ENCODE results near the gene KIAA1217.

The KIAA1217 gene, protein sequence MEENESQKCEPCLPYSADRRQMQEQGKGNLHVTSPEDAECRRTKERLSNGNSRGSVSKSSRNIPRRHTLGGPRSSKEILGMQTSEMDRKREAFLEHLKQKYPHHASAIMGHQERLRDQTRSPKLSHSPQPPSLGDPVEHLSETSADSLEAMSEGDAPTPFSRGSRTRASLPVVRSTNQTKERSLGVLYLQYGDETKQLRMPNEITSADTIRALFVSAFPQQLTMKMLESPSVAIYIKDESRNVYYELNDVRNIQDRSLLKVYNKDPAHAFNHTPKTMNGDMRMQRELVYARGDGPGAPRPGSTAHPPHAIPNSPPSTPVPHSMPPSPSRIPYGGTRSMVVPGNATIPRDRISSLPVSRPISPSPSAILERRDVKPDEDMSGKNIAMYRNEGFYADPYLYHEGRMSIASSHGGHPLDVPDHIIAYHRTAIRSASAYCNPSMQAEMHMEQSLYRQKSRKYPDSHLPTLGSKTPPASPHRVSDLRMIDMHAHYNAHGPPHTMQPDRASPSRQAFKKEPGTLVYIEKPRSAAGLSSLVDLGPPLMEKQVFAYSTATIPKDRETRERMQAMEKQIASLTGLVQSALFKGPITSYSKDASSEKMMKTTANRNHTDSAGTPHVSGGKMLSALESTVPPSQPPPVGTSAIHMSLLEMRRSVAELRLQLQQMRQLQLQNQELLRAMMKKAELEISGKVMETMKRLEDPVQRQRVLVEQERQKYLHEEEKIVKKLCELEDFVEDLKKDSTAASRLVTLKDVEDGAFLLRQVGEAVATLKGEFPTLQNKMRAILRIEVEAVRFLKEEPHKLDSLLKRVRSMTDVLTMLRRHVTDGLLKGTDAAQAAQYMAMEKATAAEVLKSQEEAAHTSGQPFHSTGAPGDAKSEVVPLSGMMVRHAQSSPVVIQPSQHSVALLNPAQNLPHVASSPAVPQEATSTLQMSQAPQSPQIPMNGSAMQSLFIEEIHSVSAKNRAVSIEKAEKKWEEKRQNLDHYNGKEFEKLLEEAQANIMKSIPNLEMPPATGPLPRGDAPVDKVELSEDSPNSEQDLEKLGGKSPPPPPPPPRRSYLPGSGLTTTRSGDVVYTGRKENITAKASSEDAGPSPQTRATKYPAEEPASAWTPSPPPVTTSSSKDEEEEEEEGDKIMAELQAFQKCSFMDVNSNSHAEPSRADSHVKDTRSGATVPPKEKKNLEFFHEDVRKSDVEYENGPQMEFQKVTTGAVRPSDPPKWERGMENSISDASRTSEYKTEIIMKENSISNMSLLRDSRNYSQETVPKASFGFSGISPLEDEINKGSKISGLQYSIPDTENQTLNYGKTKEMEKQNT (N-terminal part only)

DNA sequence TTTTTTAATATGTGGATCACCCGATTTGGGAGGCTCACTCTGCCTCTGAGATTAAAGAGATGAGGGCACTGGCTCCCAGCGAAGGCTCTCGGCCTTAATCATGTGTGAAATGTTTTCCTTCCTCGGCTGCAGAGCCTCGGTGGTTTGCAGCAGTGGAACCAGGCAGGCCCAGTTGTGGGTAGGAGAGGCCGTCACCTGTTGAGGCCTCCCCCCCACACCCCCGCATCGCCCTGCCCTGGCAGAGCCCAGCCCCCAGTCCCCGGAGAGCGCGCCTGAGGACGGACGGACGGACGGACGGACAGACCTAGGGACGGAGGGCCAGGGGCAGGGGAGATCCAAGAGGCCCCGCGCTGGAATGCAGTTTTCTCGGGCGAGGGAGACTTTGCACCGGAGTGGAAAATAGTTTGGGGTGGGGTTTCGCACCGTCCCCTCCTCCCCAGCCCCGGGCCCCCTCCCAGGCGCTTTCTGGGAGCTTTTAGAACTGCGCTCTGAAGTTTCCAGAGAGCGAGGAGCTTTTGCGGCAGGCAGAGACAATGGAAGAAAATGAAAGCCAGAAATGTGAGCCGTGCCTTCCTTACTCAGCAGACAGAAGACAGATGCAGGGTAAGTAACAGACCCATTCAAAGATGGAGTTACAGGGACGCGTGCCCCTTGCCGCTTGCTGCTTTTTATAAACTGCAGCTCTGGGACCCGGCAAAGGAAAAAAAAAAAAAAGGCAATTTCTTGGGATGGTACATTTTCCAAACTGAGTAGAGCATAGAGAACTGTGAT is at the start of gene KIAA1217:
Gene KIAA1217, plus strand, starts transcription at position 478 of the 771 bp plus-strand sequence. Its CDS starts 56 bp downstream, at position 534.
- no peak for DNase-seq

DNA sequence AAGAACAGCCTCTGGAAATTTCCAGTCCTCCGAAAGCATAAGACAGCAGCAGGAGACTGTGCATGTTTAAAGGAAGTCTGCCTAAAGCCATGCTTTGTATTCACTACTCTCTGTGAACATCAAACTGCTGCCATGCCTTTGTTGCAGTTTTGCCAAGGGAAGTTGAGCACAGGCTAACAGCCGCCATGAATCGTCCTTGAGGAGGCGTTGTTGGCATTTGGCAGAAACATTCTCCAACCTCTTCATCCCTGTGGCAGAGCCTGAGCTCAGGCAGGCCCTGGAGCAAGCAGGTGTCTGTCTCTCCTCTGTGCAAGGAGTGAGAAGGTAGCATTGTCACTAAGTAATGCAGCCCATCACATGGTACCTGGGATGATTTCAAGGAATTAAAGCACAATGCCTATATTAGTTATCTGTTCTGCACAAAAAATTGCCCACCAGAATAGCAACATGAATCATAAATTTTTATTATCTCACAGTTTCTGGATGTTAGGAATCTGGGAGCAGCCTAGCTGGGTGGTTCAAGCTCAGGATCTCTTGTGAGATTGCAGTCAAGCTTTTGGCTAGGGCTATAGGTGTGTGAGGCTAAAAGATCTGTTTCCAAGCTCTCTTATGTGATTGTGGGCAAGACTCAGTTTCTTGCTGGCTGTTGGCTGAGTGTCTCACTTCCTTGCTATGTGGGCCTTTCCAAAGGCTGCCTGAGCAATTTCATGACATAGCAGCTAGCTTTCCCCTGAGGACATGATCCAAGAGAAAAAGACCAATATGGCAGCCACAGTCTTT is 46.5 kb upstream of the KIAA1217 start:
- no peak for DNase-seq

DNA sequence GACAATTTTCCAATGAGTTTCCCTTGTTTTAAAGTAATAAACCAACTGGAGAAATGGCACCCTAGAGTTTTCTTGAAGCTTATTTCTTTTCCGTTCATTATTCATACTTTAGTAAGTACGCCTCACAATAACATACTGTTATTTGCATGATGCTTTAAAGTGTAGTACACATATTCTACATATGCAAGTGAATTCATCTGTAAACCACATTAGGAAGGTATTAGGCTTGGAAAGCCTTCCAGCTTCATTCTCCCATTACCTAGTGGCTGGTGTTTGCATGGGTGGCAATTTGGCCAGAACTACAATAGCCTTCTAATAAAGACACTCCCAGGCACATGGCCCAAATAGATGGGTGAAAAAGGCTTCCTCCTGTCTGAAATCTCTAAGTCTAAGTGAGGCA is 45.5 kb upstream of the KIAA1217 start:
- no peak for DNase-seq

DNA sequence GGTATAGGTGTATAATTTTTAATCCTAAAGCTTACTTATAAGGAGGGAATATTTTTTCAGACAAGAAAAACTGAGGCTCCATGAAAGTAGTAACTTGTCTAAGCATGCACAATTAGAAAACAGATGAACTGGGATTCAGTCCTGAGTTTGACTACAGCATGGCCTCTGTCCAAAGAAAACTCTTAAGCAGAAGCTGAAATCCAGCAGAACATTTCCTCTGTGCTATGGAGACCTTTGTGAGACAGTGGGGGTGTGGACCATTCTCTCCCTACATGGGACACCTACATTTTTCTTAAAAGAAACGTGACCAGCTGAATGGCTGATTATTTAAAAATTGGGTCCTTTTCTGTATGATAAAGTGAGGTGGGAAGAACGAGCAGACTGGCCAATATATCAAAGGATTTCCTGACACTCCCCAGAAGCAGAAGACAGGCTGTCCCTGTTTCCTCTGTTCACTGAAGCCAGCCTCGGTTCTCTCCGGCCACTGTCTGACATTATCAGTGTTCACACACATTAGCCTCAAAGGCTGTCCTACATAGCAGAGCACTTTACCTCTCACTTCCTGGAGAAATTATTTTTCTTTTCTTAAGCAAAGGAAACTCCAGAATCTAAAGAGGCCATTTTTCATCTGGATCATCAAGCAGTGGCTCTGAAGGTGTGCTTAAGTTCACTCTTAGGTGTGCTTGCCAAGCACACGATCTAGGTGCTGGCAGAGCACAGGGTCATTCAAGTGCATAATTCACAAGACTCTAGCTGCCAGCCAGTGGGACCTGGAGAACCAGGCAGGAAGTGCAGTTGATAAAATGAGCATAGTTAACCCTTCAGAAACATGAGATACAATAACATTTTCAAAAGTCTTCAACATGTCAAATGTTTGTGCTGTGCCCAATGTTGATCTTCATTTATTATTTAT is 40.4 kb upstream of the KIAA1217 start:
- DNase-seq = no peak

DNA sequence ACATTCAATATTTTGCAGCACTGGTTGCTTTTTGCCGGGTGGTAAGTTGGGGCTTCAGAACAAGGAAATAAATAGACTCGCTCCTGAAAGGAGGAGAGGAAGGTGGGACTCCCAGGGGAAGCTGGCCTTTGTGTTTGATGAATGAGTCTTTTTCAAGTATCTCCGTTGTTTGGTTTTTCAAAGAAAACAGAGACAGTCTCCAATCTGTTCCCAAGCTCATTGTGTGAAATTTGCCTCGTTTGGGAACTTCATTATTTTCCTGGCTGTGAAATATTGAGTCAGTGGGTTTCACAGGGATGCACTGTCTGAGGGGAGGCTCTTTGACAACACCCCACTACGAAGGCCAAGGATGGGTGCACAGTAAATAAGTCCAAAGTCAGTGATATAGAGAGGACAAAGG is 38.7 kb upstream of the KIAA1217 start:
- no peak for DNase-seq

DNA sequence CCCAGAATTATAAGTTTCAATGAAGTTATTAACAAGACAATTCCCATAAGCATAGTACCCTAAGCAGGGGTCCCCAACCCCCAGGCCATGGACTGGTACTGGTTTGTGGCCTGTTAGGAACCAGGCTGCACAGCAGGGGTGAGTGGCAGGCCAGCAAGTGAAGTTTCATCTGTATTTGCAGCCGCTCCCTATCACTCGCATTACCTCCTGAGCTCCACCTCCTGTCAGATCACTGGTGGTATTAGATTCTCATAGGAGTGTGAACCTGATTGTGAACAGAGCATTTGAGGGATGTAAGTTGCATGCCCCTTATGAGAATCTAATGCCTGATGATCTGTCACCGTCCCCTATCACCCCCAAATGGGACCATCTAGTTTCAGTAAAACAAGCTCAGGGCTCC is 36.0 kb upstream of the KIAA1217 start:
- no peak for DNase-seq

DNA sequence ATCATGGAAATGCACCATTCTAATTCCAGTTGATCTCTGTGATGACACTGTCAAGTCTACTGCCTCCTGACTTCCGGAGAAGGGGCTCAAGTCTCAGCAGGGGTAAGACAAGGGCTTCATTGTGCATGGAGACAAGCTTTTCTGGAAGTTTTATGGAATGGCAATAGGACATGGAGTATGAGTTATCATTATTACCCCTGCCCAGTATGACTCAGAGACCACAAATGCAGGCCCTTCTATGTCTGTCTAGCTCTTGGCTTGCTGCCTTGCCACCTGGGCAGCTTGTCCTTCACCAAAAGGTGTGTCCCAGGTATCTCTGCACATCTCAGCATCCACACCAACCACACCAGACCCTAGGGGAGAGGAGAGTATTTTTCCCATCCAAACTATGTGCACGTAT is 34.9 kb upstream of the KIAA1217 start:
- no peak for DNase-seq

DNA sequence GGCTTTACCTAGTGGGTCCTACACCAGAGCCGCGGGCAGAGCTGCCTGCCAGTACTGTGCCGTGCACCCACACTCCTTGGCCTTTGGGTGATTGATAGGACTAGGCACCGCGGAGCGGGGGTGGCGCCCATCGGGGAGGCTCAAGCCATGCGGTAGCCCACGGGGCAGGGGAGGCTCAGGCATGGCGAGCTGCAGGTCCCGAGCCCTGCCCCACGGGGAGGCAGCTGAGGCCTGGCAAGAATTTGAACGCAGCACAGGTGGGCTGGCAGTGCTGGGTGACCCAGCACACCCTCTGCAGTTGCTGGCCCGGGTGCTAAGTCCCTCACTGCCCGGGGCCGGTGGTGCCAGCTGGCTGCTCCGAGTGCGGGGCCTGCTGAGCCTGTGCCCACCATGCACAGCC is 32.3 kb upstream of the KIAA1217 start:
- DNase-seq = no peak

DNA sequence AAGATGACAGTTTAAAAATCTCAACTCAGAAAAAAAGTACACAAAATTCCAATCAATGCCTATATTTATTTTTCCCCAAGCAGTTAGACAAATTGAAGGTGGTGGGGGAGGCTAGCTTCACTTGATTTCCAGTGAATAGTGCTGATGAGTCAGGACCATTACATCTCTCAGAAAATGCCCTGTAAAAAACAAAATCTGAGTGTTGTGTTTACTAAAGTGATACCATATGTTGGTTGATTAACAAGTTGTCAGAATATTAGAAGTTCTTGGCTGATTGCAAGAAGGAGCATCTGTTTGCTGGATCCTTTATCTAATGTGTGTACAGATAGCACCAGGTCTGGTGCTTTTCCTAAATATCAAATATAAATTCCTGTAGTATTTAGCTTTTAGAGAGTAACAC is 31.3 kb upstream of the KIAA1217 start:
- no peak for DNase-seq

DNA sequence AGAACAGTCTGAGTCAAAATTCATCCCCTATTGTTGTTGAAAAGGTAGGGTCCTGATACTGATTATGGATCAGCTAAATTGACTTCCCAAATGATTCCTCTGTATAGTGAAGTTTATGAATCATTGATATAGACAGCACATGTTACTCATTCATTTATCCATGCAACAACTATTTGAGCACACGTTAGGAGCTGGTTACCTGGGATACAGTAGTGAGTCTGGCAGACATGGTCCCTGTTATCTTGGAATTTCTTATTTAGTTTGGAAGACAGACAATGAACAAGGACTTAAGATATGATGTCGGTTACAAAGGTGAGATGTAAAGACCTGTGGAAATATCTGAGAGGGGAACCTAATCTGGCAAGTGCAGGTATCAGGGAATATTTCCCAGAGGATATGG is 28.0 kb upstream of the KIAA1217 start:
- no peak for DNase-seq

DNA sequence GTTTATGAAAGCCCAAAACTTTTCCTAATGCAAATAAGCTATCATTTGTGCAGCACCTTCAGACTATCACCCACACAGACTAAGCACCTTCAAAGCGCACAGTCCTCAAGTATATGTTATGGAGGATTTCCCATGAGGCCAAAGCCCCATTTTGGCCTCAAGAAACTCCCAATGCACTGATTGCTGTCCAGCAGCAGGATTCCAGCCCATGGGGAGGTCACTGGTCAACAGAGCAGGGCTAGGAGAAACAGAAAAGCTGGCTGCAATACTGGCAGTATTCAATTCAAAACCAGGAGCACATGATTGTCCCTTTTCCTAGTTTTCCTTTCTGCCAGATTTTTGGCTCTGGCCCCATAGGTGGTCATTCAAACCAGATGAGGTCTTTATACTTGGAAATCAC is 24.5 kb upstream of the KIAA1217 start:
- DNase-seq = no peak

DNA sequence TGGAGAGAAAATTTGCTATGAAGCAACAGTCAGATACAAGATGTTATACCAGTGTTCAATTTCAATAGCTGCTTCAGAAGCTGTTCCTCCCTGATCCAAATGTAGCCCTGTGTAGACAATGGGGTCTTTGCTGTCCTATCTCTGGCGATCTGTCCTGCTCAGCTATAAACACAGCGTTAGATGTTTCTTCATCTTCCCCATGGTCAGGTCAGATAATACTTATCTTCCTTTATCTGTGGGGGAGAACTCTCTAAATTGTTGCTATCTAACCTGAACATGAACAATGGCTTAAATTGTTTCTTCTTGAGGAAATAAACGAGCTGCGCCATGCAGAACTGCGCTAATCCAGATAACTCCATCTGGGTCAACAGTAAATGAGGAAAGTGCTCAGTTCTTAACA is 15.6 kb upstream of the KIAA1217 start:
- no peak for DNase-seq

DNA sequence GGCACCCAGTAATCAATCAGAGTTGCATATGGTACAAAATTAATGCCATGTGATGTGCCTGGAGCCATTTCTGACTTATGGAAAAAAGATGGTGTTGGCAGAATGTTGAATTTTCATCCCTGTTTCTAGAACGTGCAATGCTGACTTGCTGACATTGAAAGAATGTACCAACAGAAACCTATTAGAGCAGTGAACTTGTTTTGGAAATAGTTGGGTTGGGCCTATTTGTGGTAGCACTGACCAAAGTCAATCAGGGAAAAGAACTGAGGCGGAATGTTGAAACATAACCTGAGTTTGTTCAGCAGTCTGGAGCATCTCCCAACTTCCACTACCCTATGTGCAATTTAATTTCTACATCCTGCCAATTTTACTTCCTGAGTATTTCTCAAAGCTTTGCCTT is 11.7 kb upstream of the KIAA1217 start:
- DNase-seq = no peak

DNA sequence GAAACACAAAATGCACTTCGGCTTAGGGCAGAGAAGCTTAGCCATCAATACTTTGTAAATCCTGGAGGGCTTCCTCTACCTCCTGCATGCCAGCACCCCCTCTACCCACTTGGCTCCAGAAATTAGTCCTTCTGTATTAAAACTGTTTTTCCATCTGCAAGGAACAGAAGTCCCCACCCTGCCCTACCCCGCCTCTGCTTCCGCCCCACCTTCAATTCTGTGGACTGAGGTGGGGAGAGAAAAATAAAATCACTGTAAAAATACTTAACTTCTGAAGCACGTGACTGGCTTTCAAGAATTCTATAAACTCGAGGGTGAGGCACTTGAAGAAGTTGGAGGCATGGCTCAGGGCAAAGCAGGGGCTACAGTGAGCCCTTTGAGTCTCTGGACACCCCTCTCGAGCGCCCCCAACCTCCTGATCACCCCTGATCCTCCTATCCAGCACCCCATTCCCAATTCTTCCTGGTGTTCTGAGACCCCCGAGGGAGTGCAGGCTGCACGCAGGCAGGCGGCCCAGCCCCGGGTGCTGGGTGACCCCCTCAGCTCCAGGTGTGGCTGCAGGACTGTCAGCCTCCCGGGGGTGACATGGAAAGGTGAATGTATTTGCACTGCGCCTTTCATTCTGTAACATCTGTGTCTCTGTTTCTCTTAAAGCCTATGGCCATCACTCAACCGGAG is 7.3 kb upstream of the KIAA1217 start:
- DNase-seq = no peak

DNA sequence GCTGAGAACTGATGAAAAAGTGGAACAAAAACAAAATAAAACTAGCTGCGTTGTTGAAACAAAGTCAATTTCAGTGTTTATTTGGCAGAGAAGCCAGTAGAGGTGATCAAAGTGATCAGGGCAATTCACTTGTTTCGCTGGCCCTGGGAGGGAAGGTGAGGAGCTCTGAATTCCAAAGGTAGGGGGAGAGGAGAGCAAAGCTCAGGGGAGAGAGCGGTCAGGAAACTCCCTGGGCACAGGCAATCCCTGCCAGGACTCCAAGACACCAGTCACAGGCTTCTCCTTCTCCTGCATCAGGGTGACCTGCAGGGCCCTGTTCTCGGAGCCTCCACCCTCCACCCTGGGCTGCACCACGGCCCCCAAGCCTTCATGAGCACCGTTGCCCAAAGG is 6.8 kb upstream of the KIAA1217 start:
- DNase-seq = no peak

DNA sequence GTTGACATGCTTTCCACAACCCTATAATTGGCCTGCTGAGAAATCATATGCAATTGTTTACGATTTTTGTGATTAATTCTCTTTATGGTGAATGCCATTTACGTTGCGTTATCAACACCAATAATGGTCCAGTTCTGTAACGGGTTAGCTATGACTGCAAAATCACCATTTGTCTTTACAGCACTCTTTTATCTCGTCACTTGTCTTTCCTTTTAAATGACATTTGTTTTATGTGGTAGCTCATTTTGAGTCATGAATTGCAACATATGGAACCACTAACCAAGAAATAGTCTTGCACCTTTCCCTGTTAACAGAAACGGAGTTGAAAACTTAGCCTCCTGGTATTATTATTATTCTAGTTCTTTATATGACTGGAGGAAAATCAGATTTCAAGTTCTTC is 3.1 kb upstream of the KIAA1217 start:
- no peak for DNase-seq

DNA sequence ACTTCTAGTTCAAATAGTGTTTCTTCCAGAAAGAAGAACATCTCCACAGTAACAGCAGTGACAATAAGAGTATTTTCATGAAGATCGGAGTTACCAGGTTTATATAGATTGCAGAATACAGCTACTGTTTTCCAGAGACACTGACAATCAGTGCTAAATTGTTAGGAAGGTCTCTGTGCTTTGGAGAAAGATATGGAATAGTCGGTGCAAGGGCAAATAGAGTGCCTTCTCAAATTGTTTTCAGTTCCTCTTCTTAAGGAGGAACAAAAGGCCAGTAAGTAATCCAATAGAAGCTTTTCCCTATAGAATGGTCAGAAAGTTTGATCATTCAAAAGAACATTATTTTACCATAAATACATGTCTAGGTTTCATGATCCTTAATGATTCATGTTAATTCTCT is 2.6 kb upstream of the KIAA1217 start:
- no peak for DNase-seq

DNA sequence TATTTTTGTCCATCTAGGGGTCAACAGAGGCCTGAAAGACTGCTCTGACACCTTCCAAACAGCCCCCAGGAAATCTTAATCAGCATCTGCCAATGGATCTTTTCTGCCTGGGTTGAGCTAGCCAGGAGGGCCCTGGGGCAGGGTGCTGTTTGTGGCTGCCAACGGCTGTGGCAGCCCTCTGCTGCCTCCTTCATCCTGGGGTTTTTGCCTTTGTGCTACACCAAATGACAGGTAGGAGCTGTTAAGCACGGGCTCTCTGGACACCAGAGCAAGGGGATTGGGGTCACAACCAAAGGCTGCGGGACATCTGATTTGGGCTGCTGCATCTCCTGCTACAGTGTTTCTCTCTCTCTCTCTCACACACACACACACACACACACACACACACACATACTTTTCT is 2.0 kb upstream of the KIAA1217 start:
- DNase-seq = no peak

DNA sequence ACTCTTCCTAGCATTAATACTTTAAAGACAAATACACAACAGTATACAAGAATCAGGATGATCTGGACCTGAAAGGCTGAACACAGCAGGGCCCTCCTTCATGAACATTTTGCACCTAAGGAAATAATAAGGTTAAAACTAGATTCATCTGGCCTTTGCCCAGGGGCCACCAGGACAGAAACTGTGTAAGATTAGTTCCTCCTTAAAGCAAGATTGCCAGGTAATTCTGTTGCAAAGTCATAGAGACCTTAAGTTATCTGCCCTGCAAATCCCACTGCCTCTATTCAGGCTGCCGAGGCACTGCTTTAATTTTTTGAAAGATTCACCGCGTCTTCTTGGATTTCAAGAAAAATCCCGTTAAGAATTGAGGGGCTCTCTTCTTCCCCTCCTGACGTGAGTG is 1.6 kb upstream of the KIAA1217 start:
- DNase-seq = no peak

Measured in GOT3 (cell line).